ENCODE data around the gene PLSCR5. TPM values are rescaled to one million over a fixed set of nuclear protein-coding genes. Genes with fewer than 3 reads are reported as not detected.

Gene PLSCR5
- total and polyA plus RNA-seq, 10 of the 15 experiments (the other 5 are each of a cell fraction or from before 2014, with no cell fraction given): 0.06 TPM; not detected in 9

DNA sequence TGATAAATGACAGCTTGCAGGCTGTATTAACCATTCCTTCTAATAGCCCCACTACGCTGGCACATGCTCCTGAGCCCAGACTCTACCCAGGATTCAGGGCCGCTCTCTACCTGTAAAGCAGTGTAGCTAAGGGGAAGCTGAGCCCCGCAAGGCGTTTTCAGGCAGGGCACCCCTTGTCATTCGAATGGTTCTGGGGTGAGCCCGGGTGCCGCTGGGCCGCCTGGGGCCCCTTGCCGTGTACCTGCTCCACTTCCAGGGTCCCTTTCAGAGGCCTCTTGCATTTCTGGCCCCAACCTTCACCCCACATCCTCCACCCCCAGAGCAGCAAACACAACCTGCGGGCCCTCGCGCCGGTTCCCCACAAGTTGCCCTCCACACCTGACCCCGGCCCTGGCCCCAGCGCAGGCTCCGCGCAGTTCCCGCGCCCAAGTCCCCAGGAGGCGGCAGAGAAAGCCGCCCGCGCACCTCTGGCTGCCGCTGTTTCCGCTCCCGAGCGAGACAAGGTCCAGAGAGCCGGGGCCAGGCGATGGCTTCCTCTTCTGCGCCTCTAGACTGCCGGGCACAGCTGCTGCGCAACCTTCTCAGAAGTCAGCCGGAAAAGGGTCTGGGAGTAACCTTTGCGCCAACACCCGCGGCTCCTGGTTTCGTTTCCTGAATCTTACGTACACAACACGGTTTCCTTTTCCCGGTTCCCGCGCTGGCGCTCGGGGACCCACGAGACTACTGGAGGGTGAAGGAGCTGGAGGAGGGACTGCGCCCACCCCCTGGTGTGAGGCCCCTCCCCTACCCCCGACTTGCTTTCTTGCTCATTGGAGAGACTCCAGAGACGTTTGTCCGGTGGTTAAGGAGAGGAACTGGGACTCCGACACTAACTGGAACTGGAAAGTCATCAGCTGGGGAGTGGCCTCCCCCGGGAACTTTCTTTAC is 60.9 kb downstream of the PLSCR5 start, which contains the start of gene PLSCR1 (continued):
- TF ChIP-seq, protein P1, sequence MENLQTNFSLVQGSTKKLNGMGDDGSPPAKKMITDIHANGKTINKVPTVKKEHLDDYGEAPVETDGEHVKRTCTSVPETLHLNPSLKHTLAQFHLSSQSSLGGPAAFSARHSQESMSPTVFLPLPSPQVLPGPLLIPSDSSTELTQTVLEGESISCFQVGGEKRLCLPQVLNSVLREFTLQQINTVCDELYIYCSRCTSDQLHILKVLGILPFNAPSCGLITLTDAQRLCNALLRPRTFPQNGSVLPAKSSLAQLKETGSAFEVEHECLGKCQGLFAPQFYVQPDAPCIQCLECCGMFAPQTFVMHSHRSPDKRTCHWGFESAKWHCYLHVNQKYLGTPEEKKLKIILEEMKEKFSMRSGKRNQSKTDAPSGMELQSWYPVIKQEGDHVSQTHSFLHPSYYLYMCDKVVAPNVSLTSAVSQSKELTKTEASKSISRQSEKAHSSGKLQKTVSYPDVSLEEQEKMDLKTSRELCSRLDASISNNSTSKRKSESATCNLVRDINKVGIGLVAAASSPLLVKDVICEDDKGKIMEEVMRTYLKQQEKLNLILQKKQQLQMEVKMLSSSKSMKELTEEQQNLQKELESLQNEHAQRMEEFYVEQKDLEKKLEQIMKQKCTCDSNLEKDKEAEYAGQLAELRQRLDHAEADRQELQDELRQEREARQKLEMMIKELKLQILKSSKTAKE (IDR thresholded peaks at IDR 0.05; ENCODE audit: low read depth, poor library complexity, severe bottlenecking): no peak
- TF ChIP-seq PAX8 (IDR thresholded peaks at IDR 0.05) (no peak), NBN (IDR thresholded peaks at IDR 0.05) (no peak), ATF7 (IDR thresholded peaks at IDR 0.05; ENCODE audit: low read depth) (no peak), ZZZ3 (IDR thresholded peaks at IDR 0.05; ENCODE audit: control insufficient read depth, insufficient read length, low read depth) (no peak), ZBED1 (IDR thresholded peaks at IDR 0.05; ENCODE audit: borderline replicate concordance) (no peak), POLR2AphosphoS5 (IDR thresholded peaks at IDR 0.05; ENCODE audit: low read length) (peak; percentile 63; the same call in 1 of the 2 replicates), ZNF217 (IDR thresholded peaks at IDR 0.05) (no peak), POLR2A (IDR thresholded peaks at IDR 0.05; ENCODE audit: low read depth, low read length) (peak; percentile 75), CBX5 (IDR thresholded peaks at IDR 0.05; ENCODE audit: low read depth) (0 out of 2 replicates have a peak, but pooled peaks have one; percentile 64), ZNF207 (IDR thresholded peaks at IDR 0.05; ENCODE audit: borderline replicate concordance) (no peak), KDM1A (IDR thresholded peaks at IDR 0.05; ENCODE audit: borderline replicate concordance) (no peak), STAT1 (conservative IDR thresholded peaks at IDR 0.05) (no peak), JUND (IDR thresholded peaks at IDR 0.05; ENCODE audit: low read depth, low read length) (no peak), TBL1XR1 (IDR thresholded peaks at IDR 0.05; ENCODE audit: low read depth, low read length) (no peak)
- TF ChIP-seq, protein P2, sequence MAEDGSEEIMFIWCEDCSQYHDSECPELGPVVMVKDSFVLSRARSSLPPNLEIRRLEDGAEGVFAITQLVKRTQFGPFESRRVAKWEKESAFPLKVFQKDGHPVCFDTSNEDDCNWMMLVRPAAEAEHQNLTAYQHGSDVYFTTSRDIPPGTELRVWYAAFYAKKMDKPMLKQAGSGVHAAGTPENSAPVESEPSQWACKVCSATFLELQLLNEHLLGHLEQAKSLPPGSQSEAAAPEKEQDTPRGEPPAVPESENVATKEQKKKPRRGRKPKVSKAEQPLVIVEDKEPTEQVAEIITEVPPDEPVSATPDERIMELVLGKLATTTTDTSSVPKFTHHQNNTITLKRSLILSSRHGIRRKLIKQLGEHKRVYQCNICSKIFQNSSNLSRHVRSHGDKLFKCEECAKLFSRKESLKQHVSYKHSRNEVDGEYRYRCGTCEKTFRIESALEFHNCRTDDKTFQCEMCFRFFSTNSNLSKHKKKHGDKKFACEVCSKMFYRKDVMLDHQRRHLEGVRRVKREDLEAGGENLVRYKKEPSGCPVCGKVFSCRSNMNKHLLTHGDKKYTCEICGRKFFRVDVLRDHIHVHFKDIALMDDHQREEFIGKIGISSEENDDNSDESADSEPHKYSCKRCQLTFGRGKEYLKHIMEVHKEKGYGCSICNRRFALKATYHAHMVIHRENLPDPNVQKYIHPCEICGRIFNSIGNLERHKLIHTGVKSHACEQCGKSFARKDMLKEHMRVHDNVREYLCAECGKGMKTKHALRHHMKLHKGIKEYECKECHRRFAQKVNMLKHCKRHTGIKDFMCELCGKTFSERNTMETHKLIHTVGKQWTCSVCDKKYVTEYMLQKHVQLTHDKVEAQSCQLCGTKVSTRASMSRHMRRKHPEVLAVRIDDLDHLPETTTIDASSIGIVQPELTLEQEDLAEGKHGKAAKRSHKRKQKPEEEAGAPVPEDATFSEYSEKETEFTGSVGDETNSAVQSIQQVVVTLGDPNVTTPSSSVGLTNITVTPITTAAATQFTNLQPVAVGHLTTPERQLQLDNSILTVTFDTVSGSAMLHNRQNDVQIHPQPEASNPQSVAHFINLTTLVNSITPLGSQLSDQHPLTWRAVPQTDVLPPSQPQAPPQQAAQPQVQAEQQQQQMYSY (CRISPR knock-in tag; IDR thresholded peaks at IDR 0.05): no peak
- TF ChIP-seq, protein P3, sequence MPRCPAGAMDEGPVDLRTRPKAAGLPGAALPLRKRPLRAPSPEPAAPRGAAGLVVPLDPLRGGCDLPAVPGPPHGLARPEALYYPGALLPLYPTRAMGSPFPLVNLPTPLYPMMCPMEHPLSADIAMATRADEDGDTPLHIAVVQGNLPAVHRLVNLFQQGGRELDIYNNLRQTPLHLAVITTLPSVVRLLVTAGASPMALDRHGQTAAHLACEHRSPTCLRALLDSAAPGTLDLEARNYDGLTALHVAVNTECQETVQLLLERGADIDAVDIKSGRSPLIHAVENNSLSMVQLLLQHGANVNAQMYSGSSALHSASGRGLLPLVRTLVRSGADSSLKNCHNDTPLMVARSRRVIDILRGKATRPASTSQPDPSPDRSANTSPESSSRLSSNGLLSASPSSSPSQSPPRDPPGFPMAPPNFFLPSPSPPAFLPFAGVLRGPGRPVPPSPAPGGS (IDR thresholded peaks at IDR 0.05; ENCODE audit: borderline replicate concordance, insufficient read depth, low read depth, low read length, poor library complexity, severe bottlenecking): no peak
- TF ChIP-seq, protein P4, sequence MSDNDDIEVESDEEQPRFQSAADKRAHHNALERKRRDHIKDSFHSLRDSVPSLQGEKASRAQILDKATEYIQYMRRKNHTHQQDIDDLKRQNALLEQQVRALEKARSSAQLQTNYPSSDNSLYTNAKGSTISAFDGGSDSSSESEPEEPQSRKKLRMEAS (IDR thresholded peaks at IDR 0.05; ENCODE audit: low read depth, low read length): no peak
- TF ChIP-seq, protein P5, sequence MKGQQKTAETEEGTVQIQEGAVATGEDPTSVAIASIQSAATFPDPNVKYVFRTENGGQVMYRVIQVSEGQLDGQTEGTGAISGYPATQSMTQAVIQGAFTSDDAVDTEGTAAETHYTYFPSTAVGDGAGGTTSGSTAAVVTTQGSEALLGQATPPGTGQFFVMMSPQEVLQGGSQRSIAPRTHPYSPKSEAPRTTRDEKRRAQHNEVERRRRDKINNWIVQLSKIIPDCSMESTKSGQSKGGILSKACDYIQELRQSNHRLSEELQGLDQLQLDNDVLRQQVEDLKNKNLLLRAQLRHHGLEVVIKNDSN (IDR thresholded peaks at IDR 0.05; ENCODE audit: borderline replicate concordance, extremely low read length, insufficient read depth, low read depth, low read length): no peak
